ENCODE data around the gene LGR6.

- TF ChIP-seq CTCF (conservative IDR thresholded peaks at IDR 0.05; ENCODE audit: low read length): no peak
- no peak for TF ChIP-seq EZH2phosphoT487 (IDR thresholded peaks at IDR 0.05; ENCODE audit: borderline replicate concordance)
Observed at GRCh38 chr1:202201266-202201665, 7.7 kb downstream of the LGR6 start.

All from Loucy (cell line).